SU-DHL-6 (cell line): ENCODE results near the gene UQCC2.

ENCODE experiments used
- H2AFZ ChIP-seq: fragments of 200-600 bp; sonication (generic); 2 replicates; pipeline ENCODE4 v1.6.1; 2014; ENCODE audit warnings: low read depth, mild to moderate bottlenecking, moderate library complexity, mixed read lengths, antibody characterized with exemption, low read length; ENCODE audit not compliant: severe bottlenecking
- H3F3A ChIP-seq: fragments of 200-600 bp; shearing (Covaris generic); 2 replicates; pipeline ENCODE4 v1.6.0; 2016; ENCODE audit warnings: antibody characterized with exemption, mild to moderate bottlenecking; ENCODE audit not compliant: insufficient read depth
- H3K27ac ChIP-seq: fragments of 200-600 bp; sonication (generic); 2 replicates; pipeline ENCODE4 v1.5.1; 2016; ENCODE audit warnings: low read depth, mild to moderate bottlenecking, low read length, moderate library complexity, mixed read lengths
- H3K27me3 ChIP-seq: fragments of 200-600 bp; sonication (generic), shearing (Covaris generic); 2 replicates; pipeline ENCODE4 v1.6.0; 2014; ENCODE audit warnings: mild to moderate bottlenecking, low read length
- H3K36me3 ChIP-seq: fragments of 200-600 bp; sonication (generic); 2 replicates; pipeline ENCODE4 v1.6.1; 2014; ENCODE audit warnings: mild to moderate bottlenecking, low read length, mixed read lengths
- H3K4me2 ChIP-seq: fragments of 300-600, 200-600 bp; shearing (Covaris generic), sonication (generic); 2 replicates; pipeline ENCODE4 v1.6.0; 2014; ENCODE audit warnings: low read length, low read depth, mild to moderate bottlenecking; ENCODE audit not compliant: poor library complexity, severe bottlenecking
- H3K4me3 ChIP-seq: fragments of 200-600 bp; sonication (generic); 2 replicates; pipeline ENCODE4 v1.5.1; 2014; ENCODE audit warnings: antibody characterized with exemption, low read length, mild to moderate bottlenecking, mixed read lengths; ENCODE audit not compliant: insufficient read depth, poor library complexity, severe bottlenecking
- H3K79me2 ChIP-seq: fragments of 200-600 bp; sonication (generic); 2 replicates; pipeline ENCODE4 v1.6.1; 2014; ENCODE audit warnings: mild to moderate bottlenecking, low read length, moderate library complexity; ENCODE audit not compliant: insufficient read depth
- H3K9ac ChIP-seq: fragments of 200-600 bp; sonication (generic); 2 replicates; pipeline ENCODE4 v1.7.0; 2014; ENCODE audit warnings: mild to moderate bottlenecking, low read length
- H3K9me2 ChIP-seq: fragments of 200-600 bp; sonication (generic); replicated peaks from 2 replicates; pipeline ENCODE4 v1.6.1; 2014; ENCODE audit warnings: low read length; ENCODE audit not compliant: insufficient read depth
- H3K9me3 ChIP-seq: fragments of 200-600 bp; sonication (generic); 2 replicates; pipeline ENCODE4 v1.6.1; 2014; ENCODE audit warnings: low read length, mixed read lengths; ENCODE audit not compliant: insufficient read depth
- H4K20me1 ChIP-seq: fragments of 200-600 bp; sonication (generic); 2 replicates; pipeline ENCODE4 v1.6.1; 2014; ENCODE audit warnings: low read depth, mild to moderate bottlenecking, antibody characterized with exemption, low read length, moderate library complexity, mixed read lengths
- EZH2phosphoT487 ChIP-seq: fragments of 200-600 bp; sonication (generic), shearing (Covaris generic); conservative IDR thresholded peaks from 2 replicates; pipeline ENCODE4 v1.6.1; 2018; ENCODE audit warnings: mild to moderate bottlenecking, antibody characterized with exemption, low read length, moderate library complexity, mixed read lengths
- TF ChIP-seq, protein P1 (sequence below): fragments of 200-600 bp; sonication (generic); IDR thresholded peaks from one replicate; pipeline ENCODE4 v1.5.1; 2017; ENCODE audit warnings: antibody characterized with exemption, mild to moderate bottlenecking, low read length, moderate library complexity; ENCODE audit not compliant: insufficient read depth, poor library complexity, severe bottlenecking

Gene UQCC2

DNA sequence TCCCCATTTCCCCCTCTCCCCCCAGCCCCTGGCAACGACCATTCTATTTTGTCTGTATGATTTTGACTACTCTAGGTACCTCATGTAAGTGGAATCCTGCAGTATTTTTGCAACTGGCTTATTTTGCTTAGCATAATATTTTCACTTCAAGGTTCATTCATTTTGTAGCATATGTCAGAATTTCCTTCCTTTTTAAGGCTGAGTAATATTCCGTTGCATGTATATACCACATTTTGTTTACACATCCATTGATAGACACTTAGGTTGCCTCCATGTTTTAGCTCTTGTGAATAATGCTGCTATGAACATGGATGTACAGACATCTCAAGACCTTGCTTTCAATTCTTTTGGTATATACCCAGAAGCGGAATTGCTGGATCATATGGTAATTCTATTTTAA lies 1.4 kb upstream of the UQCC2 start:
- no peak for TF ChIP-seq EZH2phosphoT487
- TF ChIP-seq, protein P1, sequence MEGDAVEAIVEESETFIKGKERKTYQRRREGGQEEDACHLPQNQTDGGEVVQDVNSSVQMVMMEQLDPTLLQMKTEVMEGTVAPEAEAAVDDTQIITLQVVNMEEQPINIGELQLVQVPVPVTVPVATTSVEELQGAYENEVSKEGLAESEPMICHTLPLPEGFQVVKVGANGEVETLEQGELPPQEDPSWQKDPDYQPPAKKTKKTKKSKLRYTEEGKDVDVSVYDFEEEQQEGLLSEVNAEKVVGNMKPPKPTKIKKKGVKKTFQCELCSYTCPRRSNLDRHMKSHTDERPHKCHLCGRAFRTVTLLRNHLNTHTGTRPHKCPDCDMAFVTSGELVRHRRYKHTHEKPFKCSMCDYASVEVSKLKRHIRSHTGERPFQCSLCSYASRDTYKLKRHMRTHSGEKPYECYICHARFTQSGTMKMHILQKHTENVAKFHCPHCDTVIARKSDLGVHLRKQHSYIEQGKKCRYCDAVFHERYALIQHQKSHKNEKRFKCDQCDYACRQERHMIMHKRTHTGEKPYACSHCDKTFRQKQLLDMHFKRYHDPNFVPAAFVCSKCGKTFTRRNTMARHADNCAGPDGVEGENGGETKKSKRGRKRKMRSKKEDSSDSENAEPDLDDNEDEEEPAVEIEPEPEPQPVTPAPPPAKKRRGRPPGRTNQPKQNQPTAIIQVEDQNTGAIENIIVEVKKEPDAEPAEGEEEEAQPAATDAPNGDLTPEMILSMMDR = no peak
- Histone ChIP-seq H3K36me3 (peaks cover 14% of the 10 kb centered on the region), H3K79me2 (peaks cover 25% of the 10 kb centered on the region), H3K9me3 (no peaks in the 10 kb centered on the region), H3F3A (peaks cover 5% of the 10 kb centered on the region), H3K9ac (no peak overlapping the region), H2AFZ (no peak overlapping the region), H3K4me3 (no peak overlapping the region), H3K9me2 (no peaks in the 10 kb centered on the region), H3K4me2 (no peak overlapping the region), H4K20me1 (no peaks in the 10 kb centered on the region), H3K27ac (no peak overlapping the region), H3K27me3 (no peaks in the 10 kb centered on the region)

DNA sequence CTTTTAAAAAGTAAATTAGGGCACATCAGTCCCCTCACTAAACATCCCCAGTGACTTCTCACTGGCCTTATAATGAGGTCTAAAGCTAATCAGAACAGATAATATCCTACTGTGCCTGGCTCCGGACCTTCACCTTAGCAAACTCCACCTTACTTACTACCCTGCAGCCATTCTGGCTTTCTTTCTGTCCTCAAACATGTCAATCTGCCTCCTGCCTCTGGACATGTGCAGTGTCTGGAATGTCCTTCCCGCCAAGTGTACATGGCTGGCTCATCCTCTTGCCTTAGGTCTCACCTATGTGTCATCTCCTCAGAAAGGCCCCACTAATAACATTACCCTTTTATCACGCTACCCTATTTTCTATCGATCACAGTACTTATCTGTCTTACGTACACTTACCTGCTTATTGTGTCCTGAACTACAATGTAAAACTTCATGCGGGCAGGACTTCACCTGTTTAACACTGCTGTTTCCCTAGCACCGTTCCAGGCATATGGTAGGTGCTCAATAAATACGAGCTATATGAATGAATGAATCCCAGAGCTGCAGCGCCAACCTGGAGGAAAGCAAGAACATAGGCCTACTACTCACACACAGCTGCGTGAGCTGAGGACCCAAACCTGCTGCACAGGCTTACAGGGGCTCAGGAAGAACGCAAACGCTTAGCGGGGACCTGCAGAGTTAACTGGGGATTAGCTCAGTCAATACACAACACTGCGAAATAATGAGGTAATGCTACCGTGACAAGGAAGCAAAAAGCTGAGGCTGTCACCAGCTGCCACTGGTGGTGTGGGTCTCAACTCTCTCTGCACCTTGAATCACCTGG lies 991 bp downstream of the UQCC2 start:
- no peaks in the 10 kb centered on the region for H3K27me3 ChIP-seq

DNA sequence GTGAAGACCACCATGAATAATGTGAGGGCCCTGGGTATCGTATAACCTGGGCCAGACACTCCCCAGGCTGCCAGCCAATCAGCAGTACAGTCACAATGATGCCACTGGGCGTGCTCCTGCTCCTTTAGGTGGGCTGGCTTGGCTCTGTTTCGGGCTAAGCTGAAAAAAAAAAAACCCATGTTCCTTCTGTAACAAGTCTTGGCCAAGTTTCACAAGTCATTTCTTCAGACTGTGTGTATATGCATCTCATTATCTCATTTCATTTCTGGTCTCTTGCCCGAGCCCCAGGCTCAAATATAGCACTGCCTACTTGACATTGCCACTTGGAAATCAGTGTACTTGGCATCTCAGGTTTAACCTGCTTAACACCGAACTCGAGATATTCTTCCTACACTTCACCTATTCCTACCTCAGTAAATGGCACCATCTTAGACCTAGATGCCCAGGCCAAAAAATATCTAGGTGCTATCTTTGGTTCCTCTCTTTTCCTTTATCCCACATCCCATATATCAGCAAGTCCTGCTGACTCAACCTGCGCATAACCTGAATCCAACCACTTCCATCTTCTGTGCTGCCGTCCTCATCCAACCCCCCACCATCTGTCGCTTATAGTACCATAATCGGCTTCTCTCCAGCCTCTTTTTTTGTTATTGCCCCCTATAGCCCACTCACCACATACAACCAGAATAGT lies 1.8 kb downstream of the UQCC2 start:
- H3K9ac ChIP-seq = peak overlapping the region; percentile 75; the same call in 1 of the 2 replicates

More for the DNA sequence above, 991 bp downstream of the UQCC2 start:
- Histone ChIP-seq H3K36me3 (peaks cover 14% of the 10 kb centered on the region), H4K20me1 (no peaks in the 10 kb centered on the region), H3K4me3 (peak overlapping the region; percentile 70), H3K4me2 (peak overlapping the region; percentile 81), H3K9ac (peak overlapping the region; percentile 75), H3K79me2 (peaks cover 29% of the 10 kb centered on the region), H2AFZ (peak overlapping the region; percentile 78), H3F3A (peaks cover 10% of the 10 kb centered on the region), H3K9me3 (no peaks in the 10 kb centered on the region), H3K27ac (peak overlapping the region; percentile 85), H3K9me2 (no peaks in the 10 kb centered on the region)
- TF ChIP-seq, protein P1 = no peak
- TF ChIP-seq EZH2phosphoT487 = no peak

More for the DNA sequence above, 1.8 kb downstream of the UQCC2 start:
- Histone ChIP-seq H3K9me3 (no peaks in the 10 kb centered on the region), H3K9me2 (no peaks in the 10 kb centered on the region), H3K27me3 (no peaks in the 10 kb centered on the region), H3K27ac (no peak overlapping the region), H4K20me1 (no peaks in the 10 kb centered on the region), H3K4me3 (no peak overlapping the region), H3F3A (peaks cover 12% of the 10 kb centered on the region), H3K4me2 (peak overlapping the region; percentile 81), H3K79me2 (peaks cover 29% of the 10 kb centered on the region), H3K36me3 (peaks cover 14% of the 10 kb centered on the region), H2AFZ (no peak overlapping the region)
- TF ChIP-seq, protein P1 = no peak
- TF ChIP-seq EZH2phosphoT487 = no peak
